DOHH2 (cell line): Measurements from ENCODE around the gene LMO7.

ENCODE experiments used
- H3F3A ChIP-seq: fragments of 200-600 bp; sonication (generic), shearing (Covaris generic); 2 replicates; pipeline ENCODE4 v1.6.0; 2016; ENCODE audit warnings: antibody characterized with exemption, mild to moderate bottlenecking; ENCODE audit not compliant: control insufficient read depth, insufficient read depth
- H3K27ac ChIP-seq: fragments of 200-600 bp; sonication (generic); 2 replicates; pipeline ENCODE4 v1.5.1; 2014; ENCODE audit warnings: low read depth, mild to moderate bottlenecking, low read length, moderate library complexity
- H3K27me3 ChIP-seq: fragments of 200-600 bp; sonication (generic); 2 replicates; pipeline ENCODE4 v1.6.1; 2014; ENCODE audit warnings: mild to moderate bottlenecking, low read length, mixed read lengths; ENCODE audit not compliant: control insufficient read depth
- H3K36me3 ChIP-seq: fragments of 200-600 bp; sonication (generic); 2 replicates; pipeline ENCODE4 v1.6.1; 2014; ENCODE audit warnings: mild to moderate bottlenecking, low read length, moderate library complexity, mixed read lengths; ENCODE audit not compliant: control insufficient read depth
- H3K4me1 ChIP-seq: fragments of 200-600 bp; sonication (generic); 2 replicates; pipeline ENCODE4 v1.6.1; 2014; ENCODE audit warnings: mild to moderate bottlenecking, low read length, mixed read lengths; ENCODE audit not compliant: control insufficient read depth
- H3K4me2 ChIP-seq: fragments of 200-600 bp; sonication (generic); 2 replicates; pipeline ENCODE4 v1.6.0; 2014; ENCODE audit warnings: mild to moderate bottlenecking, low read length, moderate library complexity
- H3K4me3 ChIP-seq: fragments of 200-600 bp; sonication (generic); 2 replicates; pipeline ENCODE4 v1.5.1; 2014; ENCODE audit warnings: mild to moderate bottlenecking, low read length, mixed read lengths
- H3K79me2 ChIP-seq: fragments of 200-600 bp; sonication (generic); 2 replicates; pipeline ENCODE4 v1.6.1; 2014; ENCODE audit warnings: mild to moderate bottlenecking, low read length, mixed read lengths; ENCODE audit not compliant: control insufficient read depth
- H3K9me2 ChIP-seq: fragments of 200-600 bp; sonication (generic); replicated peaks from 2 replicates; pipeline ENCODE4 v1.6.1; 2014; ENCODE audit warnings: mild to moderate bottlenecking, low read length, mixed read lengths; ENCODE audit not compliant: control insufficient read depth
- H3K9me3 ChIP-seq: fragments of 200-600 bp; sonication (generic); 2 replicates; pipeline ENCODE4 v1.6.1; 2014; ENCODE audit warnings: antibody characterized with exemption, low read length, mixed read lengths; ENCODE audit not compliant: control insufficient read depth, insufficient read depth
- H4K20me1 ChIP-seq: fragments of 200-600 bp; sonication (generic); 2 replicates; pipeline ENCODE4 v1.6.0; 2014; ENCODE audit warnings: low read depth, mild to moderate bottlenecking, antibody characterized with exemption, low read length, moderate library complexity; ENCODE audit not compliant: control insufficient read depth, insufficient read depth
- EZH2phosphoT487 ChIP-seq: fragments of 200-600 bp; sonication (generic); IDR thresholded peaks from 2 replicates; pipeline ENCODE4 v1.6.1; 2017; ENCODE audit warnings: borderline replicate concordance, mild to moderate bottlenecking, antibody characterized with exemption, low read length, moderate library complexity, mixed read lengths
- TF ChIP-seq, protein P1 (sequence below): fragments of 200-600 bp; sonication (generic); IDR thresholded peaks from one replicate; pipeline ENCODE4 v1.5.1; 2014; ENCODE audit warnings: antibody characterized with exemption, mild to moderate bottlenecking, low read depth, low read length; ENCODE audit not compliant: poor library complexity, severe bottlenecking

Gene LMO7

DNA sequence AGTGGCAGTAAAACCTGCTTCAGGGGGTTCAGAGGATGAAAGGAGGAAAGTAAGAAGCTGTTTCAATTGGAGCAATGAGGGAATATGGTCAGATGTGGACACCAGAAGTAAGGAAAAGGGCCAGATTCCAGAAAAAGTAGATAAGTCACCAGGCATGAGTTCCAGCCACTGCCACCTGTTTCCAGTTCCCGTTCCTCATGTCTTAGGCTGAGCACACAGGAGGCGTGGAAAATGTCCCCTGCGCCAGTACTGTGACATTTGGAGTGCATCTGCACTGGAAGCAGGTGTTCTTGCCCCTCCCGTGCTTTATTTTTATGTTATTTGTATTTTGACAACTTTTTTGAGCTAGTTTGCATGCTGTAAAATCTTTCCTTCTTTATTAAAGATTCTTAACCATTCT is 25.3 kb downstream of the LMO7 start:
- no peaks in the 10 kb centered on the region for H3K79me2 ChIP-seq
- no peaks in the 10 kb centered on the region for H3K9me2 ChIP-seq
- H3K9me3 ChIP-seq, result no peaks in the 10 kb centered on the region
- H4K20me1 ChIP-seq, result no peaks in the 10 kb centered on the region
- no peak overlapping the region for H3K4me3 ChIP-seq
- no peaks in the 10 kb centered on the region for H3K27me3 ChIP-seq
- TF ChIP-seq, protein P1, sequence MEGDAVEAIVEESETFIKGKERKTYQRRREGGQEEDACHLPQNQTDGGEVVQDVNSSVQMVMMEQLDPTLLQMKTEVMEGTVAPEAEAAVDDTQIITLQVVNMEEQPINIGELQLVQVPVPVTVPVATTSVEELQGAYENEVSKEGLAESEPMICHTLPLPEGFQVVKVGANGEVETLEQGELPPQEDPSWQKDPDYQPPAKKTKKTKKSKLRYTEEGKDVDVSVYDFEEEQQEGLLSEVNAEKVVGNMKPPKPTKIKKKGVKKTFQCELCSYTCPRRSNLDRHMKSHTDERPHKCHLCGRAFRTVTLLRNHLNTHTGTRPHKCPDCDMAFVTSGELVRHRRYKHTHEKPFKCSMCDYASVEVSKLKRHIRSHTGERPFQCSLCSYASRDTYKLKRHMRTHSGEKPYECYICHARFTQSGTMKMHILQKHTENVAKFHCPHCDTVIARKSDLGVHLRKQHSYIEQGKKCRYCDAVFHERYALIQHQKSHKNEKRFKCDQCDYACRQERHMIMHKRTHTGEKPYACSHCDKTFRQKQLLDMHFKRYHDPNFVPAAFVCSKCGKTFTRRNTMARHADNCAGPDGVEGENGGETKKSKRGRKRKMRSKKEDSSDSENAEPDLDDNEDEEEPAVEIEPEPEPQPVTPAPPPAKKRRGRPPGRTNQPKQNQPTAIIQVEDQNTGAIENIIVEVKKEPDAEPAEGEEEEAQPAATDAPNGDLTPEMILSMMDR, result no peak
- no peak for TF ChIP-seq EZH2phosphoT487
- H3K4me2 ChIP-seq, result peak overlapping the region; percentile 30
- no peaks in the 10 kb centered on the region for H3K36me3 ChIP-seq
- no peak overlapping the region for H3K27ac ChIP-seq
- H3F3A ChIP-seq, result no peaks in the 10 kb centered on the region
- H3K4me1 ChIP-seq, result peaks cover 19% of the 10 kb centered on the region

DNA sequence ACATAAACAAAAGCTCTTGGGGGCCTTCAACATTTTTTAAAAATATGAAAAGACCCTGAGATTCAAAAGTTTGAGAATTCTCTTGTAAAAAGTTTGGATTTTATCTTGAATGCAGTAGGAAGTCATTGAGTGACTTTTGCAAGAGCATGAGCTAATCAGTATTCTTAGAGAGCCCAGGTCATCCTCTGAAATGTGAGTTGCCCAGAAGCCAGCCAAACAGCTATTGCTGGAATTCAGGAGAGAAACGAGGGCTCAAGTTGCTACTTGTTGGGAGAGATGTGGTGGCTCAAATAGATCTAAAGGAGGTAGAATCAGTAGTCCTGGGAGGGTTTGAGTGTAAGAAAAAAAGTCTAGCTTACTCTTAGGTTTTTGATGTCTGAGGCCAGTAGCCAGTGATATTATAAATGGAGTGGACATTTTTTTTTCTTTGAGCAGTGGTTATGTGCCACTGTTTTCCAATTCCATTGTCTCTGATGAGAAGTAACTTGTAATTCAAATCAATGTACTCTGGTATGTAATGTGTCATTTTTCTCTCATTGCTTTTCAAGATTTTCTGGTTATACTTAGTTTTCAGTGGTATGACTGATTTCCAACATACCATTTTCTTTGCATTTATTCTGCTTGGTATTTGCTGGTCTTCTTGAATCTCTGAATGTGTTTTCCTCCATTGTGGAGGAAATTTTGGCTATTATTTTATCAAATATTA is 30.7 kb downstream of the LMO7 start:
- Histone ChIP-seq H3K36me3 (no peaks in the 10 kb centered on the region), H4K20me1 (no peaks in the 10 kb centered on the region), H3K9me2 (no peaks in the 10 kb centered on the region), H3F3A (no peaks in the 10 kb centered on the region), H3K9me3 (no peaks in the 10 kb centered on the region), H3K4me1 (peaks cover under 1% of the 10 kb centered on the region), H3K27ac (no peak overlapping the region), H3K4me3 (no peak overlapping the region), H3K4me2 (no peak overlapping the region), H3K79me2 (no peaks in the 10 kb centered on the region), H3K27me3 (no peaks in the 10 kb centered on the region)
- TF ChIP-seq, protein P1, result no peak

DNA sequence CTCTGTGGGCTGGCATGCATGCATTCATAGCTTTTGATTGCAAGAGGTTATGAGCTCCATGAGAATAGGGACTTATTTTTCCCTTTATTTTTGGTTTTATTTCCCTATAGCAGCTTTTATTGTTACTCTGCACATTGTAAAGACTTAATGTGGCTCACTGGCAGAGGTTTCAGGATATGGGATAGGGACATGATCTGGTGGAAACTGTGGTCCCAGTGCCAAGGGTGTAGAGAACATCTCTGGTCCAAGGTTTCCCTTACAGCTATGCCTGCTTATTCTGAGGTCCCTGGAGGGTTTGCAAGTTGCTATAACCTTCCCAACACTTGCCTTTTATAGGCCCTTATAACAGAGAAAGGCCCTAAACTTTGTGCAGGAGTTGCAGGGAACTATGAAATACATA is 33.6 kb downstream of the LMO7 start:
- Histone ChIP-seq H3K4me1 (no peaks in the 10 kb centered on the region), H3K27ac (no peak overlapping the region), H3K9me3 (no peaks in the 10 kb centered on the region), H3K27me3 (no peaks in the 10 kb centered on the region), H3K79me2 (no peaks in the 10 kb centered on the region), H4K20me1 (no peaks in the 10 kb centered on the region), H3K36me3 (no peaks in the 10 kb centered on the region), H3F3A (no peaks in the 10 kb centered on the region), H3K4me3 (no peak overlapping the region), H3K9me2 (no peaks in the 10 kb centered on the region), H3K4me2 (no peak overlapping the region)
- TF ChIP-seq, protein P1, result no peak
- TF ChIP-seq EZH2phosphoT487, result no peak
